ENCODE data around the gene RNF7. TPM values are rescaled to one million over a fixed set of nuclear protein-coding genes. Genes with fewer than 3 reads are reported as not detected.

RNF7 gene
- total and polyA plus RNA-seq, 2 of the 13 experiments (the other 11 are each of a cell fraction or from before 2014, with no cell fraction given), result 66.4 to 94.7 TPM

DNA sequence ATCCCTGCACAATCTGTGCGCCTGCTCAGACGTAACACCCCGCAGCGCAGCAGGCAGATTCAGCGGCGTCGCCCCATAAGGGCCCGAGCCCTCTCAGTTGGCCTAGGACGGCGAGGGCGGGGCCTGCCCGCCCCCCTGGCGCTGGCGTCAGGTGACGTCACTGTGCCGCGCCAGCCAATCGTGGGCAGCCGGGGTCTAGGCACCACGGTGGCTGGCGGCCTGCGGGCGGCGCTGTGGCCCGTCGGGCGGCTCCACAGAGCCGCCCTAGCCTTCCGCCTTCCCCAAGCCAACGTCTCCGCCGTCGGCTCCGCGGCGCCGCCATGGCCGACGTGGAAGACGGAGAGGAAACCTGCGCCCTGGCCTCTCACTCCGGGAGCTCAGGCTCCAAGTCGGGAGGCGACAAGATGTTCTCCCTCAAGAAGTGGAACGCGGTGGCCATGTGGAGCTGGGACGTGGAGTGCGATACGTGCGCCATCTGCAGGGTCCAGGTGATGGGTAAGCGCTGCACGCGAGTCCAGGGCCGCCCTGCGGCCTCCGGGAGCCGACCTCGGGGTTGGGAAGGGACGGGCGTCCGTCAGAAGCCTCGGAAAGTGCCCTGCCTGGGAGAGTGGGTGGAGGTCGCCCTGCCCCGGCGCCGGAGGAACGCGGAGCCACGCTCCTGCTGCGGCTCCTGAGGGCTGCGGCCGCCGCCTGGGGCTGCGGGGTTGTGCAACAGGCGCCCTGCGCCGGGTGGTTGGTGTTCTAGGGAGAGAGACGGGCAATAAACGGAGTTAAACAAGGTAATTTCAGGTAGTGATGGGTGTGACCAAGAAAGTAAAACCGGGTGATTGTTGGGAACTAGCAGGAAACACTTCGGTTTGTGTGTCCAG lies at the start of gene RNF7 (continued):
- 0 out of 2 replicates have a peak, but pooled peaks have one; percentile 29 for TF ChIP-seq HNRNPUL1 (IDR thresholded peaks at IDR 0.05; ENCODE audit: low read depth, low read length)
- TF ChIP-seq TBX2 (CRISPR knock-in tag; IDR thresholded peaks at IDR 0.05; ENCODE audit: borderline replicate concordance), result peak; percentile 82
- 0 out of 2 replicates have a peak, but pooled peaks have one; percentile 12 for TF ChIP-seq PITX1 (CRISPR knock-in tag; IDR thresholded peaks at IDR 0.05)
- 0 out of 2 replicates have a peak, but pooled peaks have one; percentile 42 for TF ChIP-seq ZNF724P (CRISPR knock-in tag; IDR thresholded peaks at IDR 0.05; ENCODE audit: borderline replicate concordance)
- no peak for TF ChIP-seq IKZF4 (CRISPR knock-in tag; IDR thresholded peaks at IDR 0.05; ENCODE audit: borderline replicate concordance, low read depth, not compliant biosample characterization)
- peak; percentile 81 for TF ChIP-seq HNRNPLL (IDR thresholded peaks at IDR 0.05; ENCODE audit: low read depth, low read length, poor library complexity, severe bottlenecking)
- TF ChIP-seq CEBPG (CRISPR knock-in tag; IDR thresholded peaks at IDR 0.05), result peak; percentile 68
- TF ChIP-seq, protein P1, sequence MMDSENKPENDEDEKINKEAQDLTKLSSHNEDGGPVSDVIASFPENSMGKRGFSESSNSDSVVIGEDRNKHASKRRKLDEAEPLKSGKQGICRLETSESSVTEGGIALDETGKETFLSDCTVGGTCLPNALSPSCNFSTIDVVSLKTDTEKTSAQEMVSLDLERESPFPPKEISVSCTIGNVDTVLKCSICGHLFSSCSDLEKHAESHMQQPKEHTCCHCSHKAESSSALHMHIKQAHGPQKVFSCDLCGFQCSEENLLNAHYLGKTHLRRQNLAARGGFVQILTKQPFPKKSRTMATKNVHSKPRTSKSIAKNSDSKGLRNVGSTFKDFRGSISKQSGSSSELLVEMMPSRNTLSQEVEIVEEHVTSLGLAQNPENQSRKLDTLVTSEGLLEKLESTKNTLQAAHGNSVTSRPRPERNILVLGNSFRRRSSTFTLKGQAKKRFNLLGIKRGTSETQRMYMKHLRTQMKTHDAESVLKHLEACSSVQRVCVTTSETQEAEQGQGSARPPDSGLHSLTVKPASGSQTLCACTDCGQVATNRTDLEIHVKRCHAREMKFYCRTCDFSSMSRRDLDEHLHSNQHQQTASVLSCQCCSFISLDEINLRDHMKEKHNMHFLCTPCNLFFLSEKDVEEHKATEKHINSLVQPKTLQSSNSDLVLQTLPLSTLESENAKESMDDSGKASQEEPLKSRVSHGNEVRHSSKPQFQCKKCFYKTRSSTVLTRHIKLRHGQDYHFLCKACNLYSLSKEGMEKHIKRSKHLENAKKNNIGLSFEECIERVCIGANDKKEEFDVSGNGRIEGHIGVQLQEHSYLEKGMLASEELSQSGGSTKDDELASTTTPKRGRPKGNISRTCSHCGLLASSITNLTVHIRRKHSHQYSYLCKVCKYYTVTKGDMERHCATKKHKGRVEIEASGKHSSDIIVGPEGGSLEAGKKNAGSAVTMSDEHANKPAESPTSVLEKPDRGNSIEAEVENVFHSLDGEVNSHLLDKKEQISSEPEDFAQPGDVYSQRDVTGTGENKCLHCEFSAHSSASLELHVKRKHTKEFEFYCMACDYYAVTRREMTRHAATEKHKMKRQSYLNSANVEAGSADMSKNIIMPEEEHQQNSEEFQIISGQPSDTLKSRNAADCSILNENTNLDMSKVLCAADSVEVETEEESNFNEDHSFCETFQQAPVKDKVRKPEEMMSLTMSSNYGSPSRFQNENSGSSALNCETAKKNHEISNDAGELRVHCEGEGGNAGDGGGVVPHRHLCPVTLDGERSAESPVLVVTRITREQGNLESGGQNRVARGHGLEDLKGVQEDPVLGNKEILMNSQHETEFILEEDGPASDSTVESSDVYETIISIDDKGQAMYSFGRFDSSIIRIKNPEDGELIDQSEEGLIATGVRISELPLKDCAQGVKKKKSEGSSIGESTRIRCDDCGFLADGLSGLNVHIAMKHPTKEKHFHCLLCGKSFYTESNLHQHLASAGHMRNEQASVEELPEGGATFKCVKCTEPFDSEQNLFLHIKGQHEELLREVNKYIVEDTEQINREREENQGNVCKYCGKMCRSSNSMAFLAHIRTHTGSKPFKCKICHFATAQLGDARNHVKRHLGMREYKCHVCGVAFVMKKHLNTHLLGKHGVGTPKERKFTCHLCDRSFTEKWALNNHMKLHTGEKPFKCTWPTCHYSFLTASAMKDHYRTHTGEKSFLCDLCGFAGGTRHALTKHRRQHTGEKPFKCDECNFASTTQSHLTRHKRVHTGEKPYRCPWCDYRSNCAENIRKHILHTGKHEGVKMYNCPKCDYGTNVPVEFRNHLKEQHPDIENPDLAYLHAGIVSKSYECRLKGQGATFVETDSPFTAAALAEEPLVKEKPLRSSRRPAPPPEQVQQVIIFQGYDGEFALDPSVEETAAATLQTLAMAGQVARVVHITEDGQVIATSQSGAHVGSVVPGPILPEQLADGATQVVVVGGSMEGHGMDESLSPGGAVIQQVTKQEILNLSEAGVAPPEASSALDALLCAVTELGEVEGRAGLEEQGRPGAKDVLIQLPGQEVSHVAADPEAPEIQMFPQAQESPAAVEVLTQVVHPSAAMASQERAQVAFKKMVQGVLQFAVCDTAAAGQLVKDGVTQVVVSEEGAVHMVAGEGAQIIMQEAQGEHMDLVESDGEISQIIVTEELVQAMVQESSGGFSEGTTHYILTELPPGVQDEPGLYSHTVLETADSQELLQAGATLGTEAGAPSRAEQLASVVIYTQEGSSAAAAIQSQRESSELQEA (CRISPR knock-in tag; IDR thresholded peaks at IDR 0.05; ENCODE audit: not compliant biosample characterization), result peak; percentile 72
- 0 out of 2 replicates have a peak, but pooled peaks have one; percentile 60 for TF ChIP-seq NFATC3 (CRISPR knock-in tag; IDR thresholded peaks at IDR 0.05)
- TF ChIP-seq NCOA1 (CRISPR knock-in tag; IDR thresholded peaks at IDR 0.05), result no peak
- peak; percentile 92 for TF ChIP-seq NFYB (CRISPR knock-in tag; IDR thresholded peaks at IDR 0.05)
- TF ChIP-seq SCMH1 (CRISPR knock-in tag; IDR thresholded peaks at IDR 0.05; ENCODE audit: borderline replicate concordance), result no peak
- peak; percentile 75; the same call in 1 of the 2 replicates for TF ChIP-seq KLF12 (CRISPR knock-in tag; IDR thresholded peaks at IDR 0.05; ENCODE audit: borderline replicate concordance)
- no peak for TF ChIP-seq NONO (IDR thresholded peaks at IDR 0.05)
- peak; percentile 81; the same call in 1 of the 2 replicates for TF ChIP-seq NONO (CRISPR knock-in tag; conservative IDR thresholded peaks at IDR 0.05)
- no peak for TF ChIP-seq HOXA9 (CRISPR knock-in tag; IDR thresholded peaks at IDR 0.05; ENCODE audit: borderline replicate concordance)
- TF ChIP-seq THYN1 (CRISPR knock-in tag; IDR thresholded peaks at IDR 0.05; ENCODE audit: borderline replicate concordance, low read depth), result no peak
- peak; percentile 82 for TF ChIP-seq NKX3-1 (CRISPR knock-in tag; IDR thresholded peaks at IDR 0.05)
